HG03558 (cell line): Measurements from ENCODE around the gene GNG5.
"Not testable (repeated sequence)": the region's sequence is repeated elsewhere in the genome, so short reads cannot be mapped to it uniquely, and the experiment has no call there.

Source experiments
- ATAC-seq: cut with Tn5 transposase; IDR thresholded peaks from one replicate; pipeline ENCODE4 v1.9.1; 2021; ENCODE audit warnings: moderate number of reproducible peaks; ENCODE audit not compliant: unreplicated experiment; ENCODE audit errors: extremely low read depth

Gene GNG5

GRCh38 chr1:84492726-84493125 lies 13.7 kb downstream of the GNG5 start:
- ATAC-seq, result no peak

- no peak for ATAC-seq
Measured at GRCh38 chr1:84489766-84490165, 16.6 kb downstream of the GNG5 start.

- no peak for ATAC-seq
Measured at GRCh38 chr1:84488107-84488506, 18.3 kb downstream of the GNG5 start.

GRCh38 chr1:84481317-84481716 lies 25.1 kb downstream of the GNG5 start:
- no peak for ATAC-seq

- ATAC-seq, result no peak
Measured at GRCh38 chr1:84480650-84481049, 25.7 kb downstream of the GNG5 start.

GRCh38 chr1:84479998-84480397 lies 26.4 kb downstream of the GNG5 start:
- ATAC-seq, result no peak

GRCh38 chr1:84478876-84479868 lies 27.2 kb downstream of the GNG5 start, which contains the start of gene RPF1:
Gene RPF1 (plus strand): TSS chr1:84479266. CDS start chr1:84479282, 16 bp downstream.
- peak; percentile 85 for ATAC-seq

GRCh38 chr1:84476225-84476624 lies 30.2 kb downstream of the GNG5 start:
- no peak for ATAC-seq

GRCh38 chr1:84467298-84467697 lies 39.1 kb downstream of the GNG5 start:
- no peak for ATAC-seq

- ATAC-seq, result no peak
Measured at GRCh38 chr1:84462118-84462517, 44.3 kb downstream of the GNG5 start.

- ATAC-seq, result no peak
Measured at GRCh38 chr1:84452436-84452835, 53.9 kb downstream of the GNG5 start.

GRCh38 chr1:84450910-84451309 lies 55.5 kb downstream of the GNG5 start:
- no peak for ATAC-seq

- not testable (repeated sequence) for ATAC-seq
Measured at GRCh38 chr1:84448704-84449103, 57.7 kb downstream of the GNG5 start.
